Neuronal stem cell (in vitro differentiated cells): ENCODE results near the gene AP1G1.

ENCODE experiments used
- DNase-seq: peaks from one replicate; pipeline ENCODE4 v3.0.0-alpha.2; 2013; ENCODE audit warnings: low spot score
- H2AFZ ChIP-seq: one replicate; pipeline ENCODE4 v1.6.1; 2013; ENCODE audit warnings: mild to moderate bottlenecking, low read length, inconsistent platforms
- H2AK5ac ChIP-seq: 2 replicates; pipeline ENCODE4 v1.6.1; 2013; ENCODE audit warnings: low read depth, mild to moderate bottlenecking, inconsistent platforms, low read length, moderate library complexity, mixed read lengths
- H2BK120ac ChIP-seq: 2 replicates; pipeline ENCODE4 v1.6.1; 2013; ENCODE audit warnings: low read depth, mild to moderate bottlenecking, inconsistent platforms, low read length, moderate library complexity, mixed read lengths
- H2BK12ac ChIP-seq: one replicate; pipeline ENCODE4 v1.6.1; 2013; ENCODE audit warnings: low read length, inconsistent platforms
- H2BK15ac ChIP-seq: 2 replicates; pipeline ENCODE4 v1.6.1; 2013; ENCODE audit warnings: mild to moderate bottlenecking, low read length, inconsistent platforms, mixed read lengths
- H2BK5ac ChIP-seq: one replicate; pipeline ENCODE4 v1.6.1; 2013; ENCODE audit warnings: inconsistent platforms, mild to moderate bottlenecking, low read length, moderate library complexity
- H3K14ac ChIP-seq: one replicate; pipeline ENCODE4 v1.6.1; 2013; ENCODE audit warnings: low read length, inconsistent platforms
- H3K18ac ChIP-seq: 2 replicates; pipeline ENCODE4 v1.6.1; 2013; ENCODE audit warnings: low read length, inconsistent platforms
- H3K23ac ChIP-seq: 2 replicates; pipeline ENCODE4 v1.6.1; 2013; ENCODE audit warnings: low read depth, mild to moderate bottlenecking, mixed read lengths, low read length, inconsistent platforms; ENCODE audit not compliant: poor library complexity
- H3K27ac ChIP-seq: replicated peaks from 3 replicates; pipeline ENCODE4 v1.5.1; 2013; ENCODE audit warnings: low read length, inconsistent platforms
- H3K27me3 ChIP-seq, 3 experiments: 2 replicates each; pipeline ENCODE4 v1.6.1; 2013; ENCODE audit warnings: low read length in 3 of 3, mild to moderate bottlenecking in 2 of 3, inconsistent platforms in 1 of 3, low read depth in 1 of 3, mixed read lengths in 1 of 3, moderate library complexity in 1 of 3; ENCODE audit not compliant: control insufficient read depth in 3 of 3, insufficient read depth in 3 of 3
- H3K36me3 ChIP-seq, 2 donors: replicated peaks in 1 of 2; 2 replicates each; pipeline ENCODE4 v1.6.1; 2013; ENCODE audit warnings: low read length in 2 of 2; ENCODE audit not compliant: control insufficient read depth in 2 of 2, insufficient read depth in 2 of 2
- H3K4ac ChIP-seq: 2 replicates; pipeline ENCODE4 v1.6.1; 2013; ENCODE audit warnings: inconsistent platforms, mild to moderate bottlenecking, low read length, moderate library complexity
- H3K4me1 ChIP-seq, 2 donors: 1 replicate in 1 of 2; 2 replicates in 1 of 2; pipeline ENCODE4 v1.6.1; 2013; ENCODE audit warnings: low read length in 2 of 2, low read depth in 1 of 2; ENCODE audit not compliant: control insufficient read depth in 2 of 2, insufficient read depth in 1 of 2
- H3K4me2 ChIP-seq: one replicate; pipeline ENCODE4 v1.6.1; 2013; ENCODE audit warnings: mild to moderate bottlenecking, low read length, inconsistent platforms; ENCODE audit not compliant: insufficient read depth, poor library complexity, severe bottlenecking
- H3K4me3 ChIP-seq, 2 donors: 2 replicates each; pipeline ENCODE4 v1.5.1; 2013; ENCODE audit warnings: low read length in 2 of 2, mild to moderate bottlenecking in 2 of 2, inconsistent platforms in 1 of 2, moderate library complexity in 1 of 2
- H3K79me1 ChIP-seq: one replicate; pipeline ENCODE4 v1.6.1; 2013; ENCODE audit warnings: low read depth, mild to moderate bottlenecking, inconsistent platforms, low read length, moderate library complexity
- H3K9ac ChIP-seq: one replicate; pipeline ENCODE4 v1.6.1; 2013; ENCODE audit warnings: mild to moderate bottlenecking, low read depth, low read length, inconsistent platforms; ENCODE audit not compliant: poor library complexity
- H3K9me3 ChIP-seq, 2 donors: replicated peaks in 1 of 2; 2 replicates each; pipeline versions ENCODE3 to v1.6.1; 2013; ENCODE audit warnings: low read length in 2 of 2, mild to moderate bottlenecking in 2 of 2, inconsistent platforms in 1 of 2, low read depth in 1 of 2, mixed read lengths in 1 of 2, moderate library complexity in 1 of 2; ENCODE audit not compliant: control insufficient read depth in 2 of 2, insufficient read depth in 1 of 2
- H4K8ac ChIP-seq: one replicate; pipeline ENCODE4 v1.6.1; 2013; ENCODE audit warnings: low read depth, mild to moderate bottlenecking, inconsistent platforms, low read length, moderate library complexity
- H4K91ac ChIP-seq: one replicate; pipeline ENCODE4 v1.6.1; 2013; ENCODE audit warnings: low read length, low read depth, mild to moderate bottlenecking, inconsistent platforms; ENCODE audit not compliant: poor library complexity
- WGBS, 2 donors: extraction: QIAGEN DNeasy Blood & Tissue Kit; methylation state at CpG; one replicate each; pipeline ENCODE4 v1.1.7; 2013; ENCODE audit warnings: missing lambda C conversion rate in 2 of 2, mixed read lengths in 1 of 2; ENCODE audit not compliant: insufficient read length in 2 of 2, insufficient replicate concordance in 1 of 2; ENCODE audit errors: extremely low coverage in 2 of 2; 5-methylcytosine and 5-hydroxymethylcytosine counted together

The AP1G1 gene

DNA sequence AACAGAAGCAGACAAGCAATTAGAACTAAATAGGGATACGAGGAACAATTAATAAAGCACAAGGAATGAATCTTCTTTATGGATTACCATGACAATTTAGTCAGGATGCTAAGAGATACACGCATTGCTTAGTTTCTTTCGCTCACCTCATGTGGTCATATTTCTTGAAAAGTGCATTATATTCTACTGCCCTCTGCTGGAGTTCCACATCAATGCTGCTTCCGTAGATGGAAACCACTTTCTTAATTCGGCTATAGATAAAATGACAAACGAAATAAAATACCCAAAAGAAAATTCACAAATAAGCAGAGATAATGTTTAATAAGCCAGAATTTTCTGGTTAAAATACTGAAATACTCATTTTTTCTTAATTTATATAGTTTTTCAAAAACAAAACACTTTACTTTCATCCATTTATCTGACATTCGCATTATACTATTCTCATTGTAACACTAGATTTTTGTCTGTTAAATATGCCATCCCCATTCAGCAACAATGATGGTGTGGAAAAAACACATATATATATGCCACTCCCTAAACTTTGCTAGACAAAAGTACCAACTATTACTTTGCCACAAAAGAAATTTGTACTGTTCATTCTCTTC is 62.1 kb downstream of the AP1G1 start:
- Histone ChIP-seq H3K27ac (no peak overlapping the region), H3K14ac (no peak overlapping the region), H2BK5ac (no peak overlapping the region), H3K9ac (no peak overlapping the region), H3K23ac (no peak overlapping the region), H3K36me3 (peaks cover 12 to 95% of the 10 kb centered on the region in 2 donors), H4K8ac (no peak overlapping the region), H2BK12ac (no peak overlapping the region), H2BK15ac (no peak overlapping the region), H2AK5ac (no peak overlapping the region), H2AFZ (no peak overlapping the region), H3K4ac (no peak overlapping the region), H3K4me1 (no peaks in the 10 kb centered on the region), H3K9me3 (no peaks in the 10 kb centered on the region), H3K4me3 (no peak overlapping the region), H2BK120ac (no peak overlapping the region), H3K27me3 (no peaks in the 10 kb centered on the region), H4K91ac (no peak overlapping the region), H3K79me1 (no peaks in the 10 kb centered on the region), H3K18ac (no peak overlapping the region), H3K4me2 (no peak overlapping the region)
- no peak for DNase-seq
- 100% methylated on average over 1 of the region's 7 CpGs; no CpG with 5 or more reads in 1 of the 2 donors for WGBS, 2 donors

GRCh38 chr16:71738855-71739254 is 69.8 kb downstream of the AP1G1 start:
- Histone ChIP-seq H3K4me3 (no peak overlapping the region), H3K79me1 (no peaks in the 10 kb centered on the region), H3K27me3 (no peaks in the 10 kb centered on the region), H3K9me3 (no peaks in the 10 kb centered on the region), H2AFZ (no peak overlapping the region), H3K36me3 (peaks cover 13 to 75% of the 10 kb centered on the region in 2 donors), H3K18ac (no peak overlapping the region), H3K4ac (no peak overlapping the region), H3K23ac (no peak overlapping the region), H3K9ac (no peak overlapping the region), H3K4me1 (peaks cover 2 to 13% of the 10 kb centered on the region in 2 donors), H4K91ac (no peak overlapping the region), H2BK15ac (no peak overlapping the region), H3K14ac (no peak overlapping the region), H4K8ac (no peak overlapping the region), H2BK5ac (no peak overlapping the region), H2AK5ac (no peak overlapping the region), H3K4me2 (no peak overlapping the region), H2BK120ac (no peak overlapping the region), H3K27ac (no peak overlapping the region), H2BK12ac (no peak overlapping the region)
- DNase-seq: no peak
- WGBS, 2 donors: no CpG with 5 or more reads among the region's 4 CpGs

DNA sequence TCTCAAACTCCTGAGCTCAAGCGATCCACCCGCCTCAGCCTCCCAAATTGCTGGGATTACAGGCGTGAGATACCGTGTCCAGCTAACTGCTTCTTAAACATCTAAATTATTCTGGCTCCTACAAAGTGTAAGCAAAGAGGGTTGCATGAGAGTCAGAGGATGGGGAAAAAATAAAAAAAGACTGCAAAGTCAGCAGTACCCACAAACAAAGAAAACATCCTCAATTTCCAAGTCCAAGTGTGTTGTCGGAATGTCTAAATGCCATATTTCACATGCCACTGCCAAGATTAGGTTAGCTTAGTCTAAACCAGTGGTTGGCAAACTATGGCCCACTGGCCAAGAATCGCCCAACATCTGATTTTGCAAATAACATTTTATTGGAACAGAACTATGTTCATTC is 71.1 kb downstream of the AP1G1 start:
- H2BK15ac ChIP-seq: no peak overlapping the region
- no peak overlapping the region for H2AFZ ChIP-seq
- H2BK12ac ChIP-seq: no peak overlapping the region
- H3K4me2 ChIP-seq: no peak overlapping the region
- H3K79me1 ChIP-seq: no peaks in the 10 kb centered on the region
- H3K4ac ChIP-seq: no peak overlapping the region
- no peak overlapping the region for H3K23ac ChIP-seq
- no peak overlapping the region for H2AK5ac ChIP-seq
- no peak overlapping the region for H2BK120ac ChIP-seq
- H3K4me1 ChIP-seq: peaks cover 2 to 14% of the 10 kb centered on the region in 2 donors
- H3K18ac ChIP-seq: no peak overlapping the region
- no CpG with 5 or more reads among the region's 6 CpGs for WGBS, 2 donors
- no peak overlapping the region for H3K14ac ChIP-seq
- H2BK5ac ChIP-seq: no peak overlapping the region
- no peaks in the 10 kb centered on the region for H3K9me3 ChIP-seq
- H4K91ac ChIP-seq: no peak overlapping the region
- H3K36me3 ChIP-seq: peaks cover 17 to 77% of the 10 kb centered on the region in 2 donors
- no peak overlapping the region for H4K8ac ChIP-seq
- no peak overlapping the region for H3K4me3 ChIP-seq
- no peaks in the 10 kb centered on the region for H3K27me3 ChIP-seq
- DNase-seq: no peak
- H3K9ac ChIP-seq: no peak overlapping the region
- no peak overlapping the region for H3K27ac ChIP-seq

GRCh38 chr16:71734511-71734910 is 74.1 kb downstream of the AP1G1 start:
- no peak overlapping the region for H4K8ac ChIP-seq
- H3K18ac ChIP-seq: no peak overlapping the region
- no peak overlapping the region for H2BK15ac ChIP-seq
- H3K27me3 ChIP-seq: no peaks in the 10 kb centered on the region
- no peak overlapping the region for H3K14ac ChIP-seq
- H3K4ac ChIP-seq: no peak overlapping the region
- no peak overlapping the region for H3K4me3 ChIP-seq
- H2BK5ac ChIP-seq: no peak overlapping the region
- no peak overlapping the region for H4K91ac ChIP-seq
- WGBS, 2 donors: no CpG with 5 or more reads among the region's 5 CpGs
- no peak overlapping the region for H2BK12ac ChIP-seq
- H3K4me2 ChIP-seq: no peak overlapping the region
- no peaks in the 10 kb centered on the region for H3K79me1 ChIP-seq
- no peak overlapping the region for H3K23ac ChIP-seq
- no peak overlapping the region for H3K9ac ChIP-seq
- H2AFZ ChIP-seq: no peak overlapping the region
- H2AK5ac ChIP-seq: no peak overlapping the region
- H3K4me1 ChIP-seq: peaks cover 2 to 16% of the 10 kb centered on the region in 2 donors
- peaks cover 19 to 73% of the 10 kb centered on the region in 2 donors for H3K36me3 ChIP-seq
- peak overlapping the region; percentile 59 for H3K27ac ChIP-seq
- no peak for DNase-seq
- H3K9me3 ChIP-seq: no peaks in the 10 kb centered on the region
- H2BK120ac ChIP-seq: no peak overlapping the region
